ENCODE results near the gene KCTD13. TPM values are rescaled to one million over a fixed set of nuclear protein-coding genes. Genes with fewer than 3 reads are reported as not detected.

Gene KCTD13
- total RNA-seq, 4 donors from 2014 or later: 3.7 to 8.6 (median 6.3) TPM

DNA sequence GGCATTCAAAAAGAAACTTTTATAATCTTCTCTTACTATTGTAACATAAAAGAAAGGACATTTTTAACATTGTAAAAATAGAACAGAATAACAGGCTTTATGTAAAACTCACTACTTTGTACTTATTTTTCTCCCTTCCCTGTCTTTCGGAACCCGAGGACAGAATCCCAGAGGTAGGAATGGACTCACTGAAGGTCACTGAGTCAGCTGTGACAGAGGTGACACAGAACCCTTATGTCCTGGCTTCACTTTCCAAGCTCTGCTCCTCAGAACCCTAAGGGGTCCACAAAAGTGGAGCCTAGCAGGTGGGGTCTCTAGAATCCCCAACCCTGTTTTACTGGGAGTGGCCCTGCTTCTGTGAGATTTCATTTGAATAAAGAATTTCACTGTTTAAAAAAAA is 3.7 kb downstream of the KCTD13 start:
- TF ChIP-seq POLR2A (IDR thresholded peaks at IDR 0.05): no peak
- TF ChIP-seq, protein P1, sequence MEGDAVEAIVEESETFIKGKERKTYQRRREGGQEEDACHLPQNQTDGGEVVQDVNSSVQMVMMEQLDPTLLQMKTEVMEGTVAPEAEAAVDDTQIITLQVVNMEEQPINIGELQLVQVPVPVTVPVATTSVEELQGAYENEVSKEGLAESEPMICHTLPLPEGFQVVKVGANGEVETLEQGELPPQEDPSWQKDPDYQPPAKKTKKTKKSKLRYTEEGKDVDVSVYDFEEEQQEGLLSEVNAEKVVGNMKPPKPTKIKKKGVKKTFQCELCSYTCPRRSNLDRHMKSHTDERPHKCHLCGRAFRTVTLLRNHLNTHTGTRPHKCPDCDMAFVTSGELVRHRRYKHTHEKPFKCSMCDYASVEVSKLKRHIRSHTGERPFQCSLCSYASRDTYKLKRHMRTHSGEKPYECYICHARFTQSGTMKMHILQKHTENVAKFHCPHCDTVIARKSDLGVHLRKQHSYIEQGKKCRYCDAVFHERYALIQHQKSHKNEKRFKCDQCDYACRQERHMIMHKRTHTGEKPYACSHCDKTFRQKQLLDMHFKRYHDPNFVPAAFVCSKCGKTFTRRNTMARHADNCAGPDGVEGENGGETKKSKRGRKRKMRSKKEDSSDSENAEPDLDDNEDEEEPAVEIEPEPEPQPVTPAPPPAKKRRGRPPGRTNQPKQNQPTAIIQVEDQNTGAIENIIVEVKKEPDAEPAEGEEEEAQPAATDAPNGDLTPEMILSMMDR (IDR thresholded peaks at IDR 0.05 in 4 of 5, conservative IDR thresholded peaks at IDR 0.05 in 1 of 5): no peak
- Histone ChIP-seq H3K27me3 (no peaks in the 10 kb centered on the region), H3K36me3 (peaks cover 0 to 44% of the 10 kb centered on the region in 2 donors), H3K27ac (no peak overlapping the region), H3K4me1 (peaks cover 22 to 24% of the 10 kb centered on the region in 2 donors), H3K9me3 (no peaks in the 10 kb centered on the region), H3K4me3 (no peak overlapping the region)
- ATAC-seq (no peak), DNase-seq (no peak)
- intact Hi-C loops (cut with DNase I; ENCODE audit: low total_unique reads) (no loop called here), in situ Hi-C loops (cut with MboI; ENCODE audit: low sequenced_read_pairs in 4 of 4) (loop anchor here in 1 of 4 donors (10.0 kb wide), 1 partner anchor 52 kb away; the partner anchor contains the start of gene TAOK2)

DNA sequence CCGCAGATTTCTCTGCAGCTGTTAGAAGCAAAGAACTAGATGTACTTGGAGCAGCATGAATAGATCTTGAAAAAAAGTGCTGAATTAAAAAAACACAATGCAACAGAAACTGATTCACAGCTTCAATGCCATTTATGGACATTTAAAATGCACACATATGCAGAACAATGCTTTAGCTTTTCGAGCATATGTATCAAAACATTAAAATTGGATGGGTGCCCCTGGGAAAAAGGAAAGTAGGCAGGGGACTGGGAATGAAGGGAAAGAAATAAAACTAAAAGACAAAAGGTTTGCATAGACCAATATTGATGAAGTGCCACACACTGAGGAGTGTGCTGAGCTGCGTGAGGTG is 5.0 kb downstream of the KCTD13 start:
- no peak for DNase-seq
- Histone ChIP-seq H3K27ac (no peak overlapping the region), H3K36me3 (peaks cover 0 to 44% of the 10 kb centered on the region in 2 donors), H3K27me3 (no peaks in the 10 kb centered on the region), H3K4me3 (no peak overlapping the region), H3K9me3 (no peaks in the 10 kb centered on the region), H3K4me1 (peaks cover 15 to 16% of the 10 kb centered on the region in 2 donors)
- intact Hi-C loops (cut with DNase I; ENCODE audit: low total_unique reads): no loop called here
- ATAC-seq: no peak
- in situ Hi-C loops (cut with MboI; ENCODE audit: low sequenced_read_pairs in 4 of 4): loop anchor here in 1 of 4 donors (10.0 kb wide), 1 partner anchor 54 kb away; the partner anchor contains the start of gene TAOK2
- TF ChIP-seq, protein P1 (IDR thresholded peaks at IDR 0.05 in 4 of 5, conservative IDR thresholded peaks at IDR 0.05 in 1 of 5): no peak

DNA sequence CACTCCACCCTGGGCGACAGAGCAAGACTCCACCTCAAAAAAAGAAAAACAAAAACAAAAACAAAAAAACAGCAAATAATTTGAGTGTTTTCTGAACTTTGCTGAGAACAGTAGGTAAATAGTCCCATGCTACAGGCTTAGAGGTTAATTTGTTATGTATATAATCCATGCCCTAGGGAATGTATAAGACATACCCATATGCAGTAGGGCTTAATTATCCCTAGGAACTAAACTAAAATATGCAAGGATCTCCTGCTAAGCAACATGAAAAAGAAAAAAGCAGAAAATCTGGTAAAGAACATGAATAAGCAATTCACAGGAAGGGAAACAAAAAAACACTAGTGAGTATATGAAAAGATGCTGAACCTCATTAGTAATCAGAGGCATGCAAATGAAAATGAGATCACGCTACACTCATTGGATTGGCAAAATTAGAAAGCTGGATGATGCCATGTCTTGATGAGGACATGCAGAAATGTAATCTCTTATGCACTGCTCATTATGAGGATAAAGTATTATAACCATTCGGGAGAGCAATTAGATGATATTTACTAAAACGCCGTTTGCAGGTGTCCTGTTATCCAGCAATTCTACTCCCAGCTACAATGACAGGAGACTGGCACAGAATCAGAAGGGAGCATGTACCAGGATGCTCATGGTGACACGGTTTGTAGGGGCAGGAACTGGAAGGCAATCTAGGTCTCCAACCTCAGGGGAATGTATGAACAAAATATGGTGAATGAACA is 5.6 kb downstream of the KCTD13 start:
- Histone ChIP-seq H3K36me3 (peaks cover 0 to 44% of the 10 kb centered on the region in 2 donors), H3K4me1 (peaks cover 15% of the 10 kb centered on the region in 2 donors), H3K4me3 (no peak overlapping the region), H3K27ac (no peak overlapping the region), H3K27me3 (no peaks in the 10 kb centered on the region), H3K9me3 (no peaks in the 10 kb centered on the region)
- intact Hi-C loops (cut with DNase I; ENCODE audit: low total_unique reads) (no loop called here), in situ Hi-C loops (cut with MboI; ENCODE audit: low sequenced_read_pairs in 4 of 4) (loop anchor here in 1 of 4 donors (10.0 kb wide), 1 partner anchor 54 kb away; the partner anchor contains the start of gene TAOK2)
- TF ChIP-seq, protein P1 (IDR thresholded peaks at IDR 0.05 in 4 of 5, conservative IDR thresholded peaks at IDR 0.05 in 1 of 5): no peak
- no peak for TF ChIP-seq POLR2A (IDR thresholded peaks at IDR 0.05)
- ATAC-seq (no peak), DNase-seq (no peak)

DNA sequence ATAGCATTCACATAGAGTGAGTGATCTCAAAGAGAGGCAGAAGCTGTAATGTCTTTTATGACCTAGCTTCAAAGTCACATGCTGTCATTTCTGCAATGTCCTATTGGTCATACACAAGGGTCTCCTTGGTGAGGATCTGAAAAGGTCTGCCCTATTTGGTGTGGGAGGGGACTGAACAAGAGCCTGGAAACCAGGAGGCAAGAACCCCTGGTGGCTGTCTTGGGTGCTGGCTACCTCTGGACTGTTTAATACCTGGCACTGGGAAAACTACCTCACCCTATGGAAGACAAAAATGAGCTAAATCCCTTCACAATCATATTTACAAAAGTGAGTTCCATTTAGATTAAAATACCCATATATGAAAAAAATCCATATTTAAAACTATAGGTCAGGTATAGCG is 9.0 kb downstream of the KCTD13 start:
- Histone ChIP-seq H3K27ac (no peak overlapping the region), H3K27me3 (no peaks in the 10 kb centered on the region), H3K4me1 (no peaks in the 10 kb centered on the region), H3K36me3 (peaks cover 0 to 32% of the 10 kb centered on the region in 2 donors), H3K4me3 (no peak overlapping the region), H3K9me3 (no peaks in the 10 kb centered on the region)
- no peak for DNase-seq
- intact Hi-C loops (cut with DNase I; ENCODE audit: low total_unique reads): no loop called here
- TF ChIP-seq, protein P1 (IDR thresholded peaks at IDR 0.05 in 4 of 5, conservative IDR thresholded peaks at IDR 0.05 in 1 of 5): no peak
- no peak for TF ChIP-seq POLR2A (IDR thresholded peaks at IDR 0.05)
- in situ Hi-C loops (cut with MboI; ENCODE audit: low sequenced_read_pairs in 4 of 4): no loop called here
- no peak for ATAC-seq

All from gastrocnemius medialis (tissue), 4 donors.